Left ventricle myocardium inferior (tissue), 1 donor: Measurements from ENCODE around the gene KRT37. TPM values are rescaled to one million over a fixed set of nuclear protein-coding genes. Genes with fewer than 3 reads are reported as not detected.

Experiments used
- DNase-seq: peaks from one replicate; pipeline ENCODE4 v3.0.0-alpha.2; 2020
- H3K27ac ChIP-seq: fragments of 200-600 bp; replicated peaks from 2 replicates; pipeline ENCODE4 v1.8.0; 2021
- H3K27me3 ChIP-seq: fragments of 200-600 bp; 2 replicates; pipeline ENCODE4 v1.8.0; 2021; ENCODE audit warnings: low read depth
- H3K36me3 ChIP-seq: fragments of 200-600 bp; 2 replicates; pipeline ENCODE4 v1.8.0; 2021
- H3K4me1 ChIP-seq: fragments of 200-600 bp; 2 replicates; pipeline ENCODE4 v1.8.0; 2021
- H3K4me3 ChIP-seq: fragments of 200-600 bp; 2 replicates; pipeline ENCODE4 v1.8.0; 2021; ENCODE audit warnings: mild to moderate bottlenecking, moderate library complexity
- H3K9me3 ChIP-seq: fragments of 200-600 bp; replicated peaks from 2 replicates; pipeline ENCODE4 v1.8.0; 2021
- CTCF ChIP-seq: fragments of 200-600 bp; IDR thresholded peaks from 2 replicates; pipeline ENCODE4 v1.8.0; 2021; ENCODE audit warnings: antibody characterized with exemption, mild to moderate bottlenecking, borderline replicate concordance
- intact Hi-C: fragments of 100-400 bp; cut with micrococcal nuclease; formaldehyde crosslinking; loops from one replicate; pipeline ENCODE4 v1.11.0; 2022
- total RNA-seq: library from RNA; stranded (reverse); fragmentation: NEBNext Ultra II Directional; extraction: Animal tissue kit (Norgen Biotek cat#: 25700); gene quantifications from one replicate; pipeline ENCODE4 v1.2.1, GENCODE V29; 2021
- donor health status: DM: no; HTN: yes; CAD: no; lungs with severe emphysema.

The KRT37 gene
- total RNA-seq, 1 donor from 2014 or later: not detected

- DNase-seq: no peak
- peaks cover 42% of the 10 kb centered on the region for H3K27me3 ChIP-seq
- no peak overlapping the region for H3K27ac ChIP-seq
- no peaks in the 10 kb centered on the region for H3K36me3 ChIP-seq
- intact Hi-C loops: no loop called here
- TF ChIP-seq CTCF: no peak
- peaks cover 8% of the 10 kb centered on the region for H3K4me1 ChIP-seq
- H3K4me3 ChIP-seq: no peak overlapping the region
- H3K9me3 ChIP-seq: peaks cover 3% of the 10 kb centered on the region
Observed at GRCh38 chr17:41407226-41407625, 17.2 kb downstream of the KRT37 start.

GRCh38 chr17:41406205-41406604 lies 18.2 kb downstream of the KRT37 start:
- no peak for TF ChIP-seq CTCF
- H3K9me3 ChIP-seq: no peaks in the 10 kb centered on the region
- H3K36me3 ChIP-seq: no peaks in the 10 kb centered on the region
- H3K4me1 ChIP-seq: peaks cover 8% of the 10 kb centered on the region
- intact Hi-C loops: no loop called here
- no peak overlapping the region for H3K4me3 ChIP-seq
- H3K27ac ChIP-seq: no peak overlapping the region
- no peak for DNase-seq
- peaks cover 52% of the 10 kb centered on the region for H3K27me3 ChIP-seq

GRCh38 chr17:41404024-41404671 lies 20.2 kb downstream of the KRT37 start:
- no peak for DNase-seq
- Histone ChIP-seq H3K27me3 (peaks cover 66% of the 10 kb centered on the region), H3K4me1 (peaks cover 8% of the 10 kb centered on the region), H3K36me3 (no peaks in the 10 kb centered on the region), H3K9me3 (no peaks in the 10 kb centered on the region), H3K4me3 (no peak overlapping the region), H3K27ac (no peak overlapping the region)
- intact Hi-C loops: no loop called here
- no peak for TF ChIP-seq CTCF

- intact Hi-C loops: no loop called here
- no peak for TF ChIP-seq CTCF
- Histone ChIP-seq H3K4me3 (no peak overlapping the region), H3K27me3 (peaks cover 66% of the 10 kb centered on the region), H3K27ac (no peak overlapping the region), H3K4me1 (peaks cover 8% of the 10 kb centered on the region), H3K36me3 (no peaks in the 10 kb centered on the region), H3K9me3 (no peaks in the 10 kb centered on the region)
- no peak for DNase-seq
Observed at GRCh38 chr17:41403404-41404023, 20.9 kb downstream of the KRT37 start.

- no peaks in the 10 kb centered on the region for H3K9me3 ChIP-seq
- H3K27ac ChIP-seq: no peak overlapping the region
- intact Hi-C loops: no loop called here
- peaks cover 70% of the 10 kb centered on the region for H3K27me3 ChIP-seq
- H3K4me3 ChIP-seq: no peak overlapping the region
- H3K4me1 ChIP-seq: peaks cover 8% of the 10 kb centered on the region
- no peak for TF ChIP-seq CTCF
- DNase-seq: no peak
- no peaks in the 10 kb centered on the region for H3K36me3 ChIP-seq
Observed at GRCh38 chr17:41402161-41402560, 22.2 kb downstream of the KRT37 start.
